Measurements from ENCODE around the gene ATP5MC3.
A peak's percentile ranks its signal among the peaks of the same experiment; 100 is the strongest.

ATP5MC3 gene

DNA sequence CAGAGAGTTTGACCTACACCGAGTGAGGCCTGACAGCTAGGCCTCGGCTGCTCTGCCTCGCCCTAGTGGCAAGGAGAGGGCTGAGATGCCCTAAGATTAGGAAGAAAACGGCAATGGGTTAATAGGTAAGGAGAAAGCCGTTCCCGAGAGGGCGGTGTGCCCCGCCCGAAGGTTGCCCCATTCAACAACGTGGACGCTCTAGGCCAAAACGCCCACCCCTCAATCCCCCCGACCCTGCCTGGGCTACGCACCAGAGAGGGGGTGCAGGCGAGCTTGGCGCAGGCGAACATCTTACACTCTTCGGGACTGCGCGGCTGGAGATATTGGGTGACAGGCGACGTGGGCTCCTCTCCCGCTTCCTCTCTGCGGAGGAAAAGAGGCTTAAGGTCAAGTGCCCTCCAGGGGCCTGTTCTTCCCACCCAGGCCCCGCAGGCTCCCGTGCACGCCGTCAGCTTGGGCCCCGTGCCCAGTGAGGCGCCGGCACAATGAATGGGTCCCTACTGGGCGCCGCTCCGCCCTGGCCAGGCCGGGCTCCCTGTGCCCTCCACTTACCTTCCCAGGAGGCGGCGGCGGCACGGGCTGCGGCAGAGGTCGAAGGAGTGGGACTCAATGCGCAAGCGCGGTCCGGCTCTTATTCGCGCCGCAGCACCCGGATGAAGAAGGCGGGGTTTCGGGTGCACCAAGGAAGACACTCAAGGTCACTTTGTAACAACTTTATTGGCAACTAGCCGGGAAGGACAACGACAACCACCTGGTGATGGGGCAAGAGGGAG lies at the start of gene ATP5MC3:
Gene ATP5MC3 (minus strand): TSS at position 607 of the 773 bp plus-strand sequence. CDS start 317 bp downstream, at position 290.
- TF ChIP-seq CEBPB (IDR thresholded peaks at IDR 0.05) (no peak), TAF1 (IDR thresholded peaks at IDR 0.05; ENCODE audit: low read depth) (peak; percentile 70), CREB1 (IDR thresholded peaks at IDR 0.05; ENCODE audit: low read depth) (no peak), ZBTB7A (IDR thresholded peaks at IDR 0.05; ENCODE audit: low read depth) (0 out of 2 replicates have a peak, but pooled peaks have one; percentile 38), FOXM1 (IDR thresholded peaks at IDR 0.05; ENCODE audit: borderline replicate concordance, low read depth) (no peak), YY1 (IDR thresholded peaks at IDR 0.05; ENCODE audit: low read depth) (peak; percentile 32; the same call in 1 of the 2 replicates), TCF12 (IDR thresholded peaks at IDR 0.05; ENCODE audit: low read depth) (0 out of 2 replicates have a peak, but pooled peaks have one; percentile 25)
- TF ChIP-seq, protein P1, sequence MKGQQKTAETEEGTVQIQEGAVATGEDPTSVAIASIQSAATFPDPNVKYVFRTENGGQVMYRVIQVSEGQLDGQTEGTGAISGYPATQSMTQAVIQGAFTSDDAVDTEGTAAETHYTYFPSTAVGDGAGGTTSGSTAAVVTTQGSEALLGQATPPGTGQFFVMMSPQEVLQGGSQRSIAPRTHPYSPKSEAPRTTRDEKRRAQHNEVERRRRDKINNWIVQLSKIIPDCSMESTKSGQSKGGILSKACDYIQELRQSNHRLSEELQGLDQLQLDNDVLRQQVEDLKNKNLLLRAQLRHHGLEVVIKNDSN (IDR thresholded peaks at IDR 0.05) = no peak
- TF ChIP-seq, protein P2, sequence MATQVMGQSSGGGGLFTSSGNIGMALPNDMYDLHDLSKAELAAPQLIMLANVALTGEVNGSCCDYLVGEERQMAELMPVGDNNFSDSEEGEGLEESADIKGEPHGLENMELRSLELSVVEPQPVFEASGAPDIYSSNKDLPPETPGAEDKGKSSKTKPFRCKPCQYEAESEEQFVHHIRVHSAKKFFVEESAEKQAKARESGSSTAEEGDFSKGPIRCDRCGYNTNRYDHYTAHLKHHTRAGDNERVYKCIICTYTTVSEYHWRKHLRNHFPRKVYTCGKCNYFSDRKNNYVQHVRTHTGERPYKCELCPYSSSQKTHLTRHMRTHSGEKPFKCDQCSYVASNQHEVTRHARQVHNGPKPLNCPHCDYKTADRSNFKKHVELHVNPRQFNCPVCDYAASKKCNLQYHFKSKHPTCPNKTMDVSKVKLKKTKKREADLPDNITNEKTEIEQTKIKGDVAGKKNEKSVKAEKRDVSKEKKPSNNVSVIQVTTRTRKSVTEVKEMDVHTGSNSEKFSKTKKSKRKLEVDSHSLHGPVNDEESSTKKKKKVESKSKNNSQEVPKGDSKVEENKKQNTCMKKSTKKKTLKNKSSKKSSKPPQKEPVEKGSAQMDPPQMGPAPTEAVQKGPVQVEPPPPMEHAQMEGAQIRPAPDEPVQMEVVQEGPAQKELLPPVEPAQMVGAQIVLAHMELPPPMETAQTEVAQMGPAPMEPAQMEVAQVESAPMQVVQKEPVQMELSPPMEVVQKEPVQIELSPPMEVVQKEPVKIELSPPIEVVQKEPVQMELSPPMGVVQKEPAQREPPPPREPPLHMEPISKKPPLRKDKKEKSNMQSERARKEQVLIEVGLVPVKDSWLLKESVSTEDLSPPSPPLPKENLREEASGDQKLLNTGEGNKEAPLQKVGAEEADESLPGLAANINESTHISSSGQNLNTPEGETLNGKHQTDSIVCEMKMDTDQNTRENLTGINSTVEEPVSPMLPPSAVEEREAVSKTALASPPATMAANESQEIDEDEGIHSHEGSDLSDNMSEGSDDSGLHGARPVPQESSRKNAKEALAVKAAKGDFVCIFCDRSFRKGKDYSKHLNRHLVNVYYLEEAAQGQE (IDR thresholded peaks at IDR 0.05; ENCODE audit: low read depth) = no peak

DNA sequence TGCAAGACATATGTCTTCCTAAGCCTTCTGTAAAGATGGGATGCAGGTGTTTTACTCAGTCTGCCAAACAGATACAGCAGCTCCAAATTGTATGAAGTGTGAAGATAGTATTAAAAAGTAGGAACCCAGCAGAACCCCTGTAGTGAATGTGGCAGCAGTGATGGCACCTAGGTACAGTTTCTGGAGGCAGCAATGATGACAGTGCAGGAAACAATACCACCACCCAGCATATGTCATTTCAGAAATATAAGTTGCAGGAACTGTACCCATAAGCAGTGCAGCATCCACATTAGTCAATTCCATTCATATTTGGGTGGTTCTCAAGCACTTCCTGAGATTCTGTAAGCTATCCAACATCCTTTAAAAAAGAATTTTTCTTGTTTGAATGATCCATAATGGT lies 46.7 kb upstream of the ATP5MC3 start:
- TF ChIP-seq CEBPB (IDR thresholded peaks at IDR 0.05) (no peak), NFIC (IDR thresholded peaks at IDR 0.05) (no peak)

DNA sequence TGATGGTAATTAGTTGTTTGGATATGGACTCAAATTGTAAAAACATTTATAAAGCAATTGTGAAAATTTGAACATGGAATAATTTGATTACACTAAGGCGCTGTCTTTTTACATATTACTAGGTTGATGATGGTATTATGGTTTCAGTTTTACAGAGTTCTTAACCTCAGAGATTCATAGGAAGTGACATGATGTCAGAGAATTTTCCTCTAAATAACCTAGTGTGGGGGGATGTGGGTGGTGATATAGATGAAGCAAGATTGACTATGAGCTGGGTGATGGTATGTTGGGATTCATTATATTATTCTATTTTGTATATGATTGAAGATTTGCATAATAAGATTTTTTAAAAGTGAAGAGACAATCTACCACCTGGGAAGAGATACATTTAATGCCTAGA lies 45.9 kb upstream of the ATP5MC3 start:
- TF ChIP-seq, protein P2 (IDR thresholded peaks at IDR 0.05; ENCODE audit: low read depth) = no peak
- TF ChIP-seq RAD21 (IDR thresholded peaks at IDR 0.05; ENCODE audit: low read depth) (no peak), YY1 (IDR thresholded peaks at IDR 0.05; ENCODE audit: low read depth) (no peak), TAF1 (IDR thresholded peaks at IDR 0.05; ENCODE audit: low read depth) (no peak), NFIC (IDR thresholded peaks at IDR 0.05) (no peak), TCF12 (IDR thresholded peaks at IDR 0.05; ENCODE audit: low read depth) (no peak), EGR1 (IDR thresholded peaks at IDR 0.05) (no peak), TEAD4 (IDR thresholded peaks at IDR 0.05) (no peak), CREB1 (IDR thresholded peaks at IDR 0.05; ENCODE audit: low read depth) (no peak), EP300 (IDR thresholded peaks at IDR 0.05; ENCODE audit: borderline replicate concordance) (no peak), FOXM1 (IDR thresholded peaks at IDR 0.05; ENCODE audit: borderline replicate concordance, low read depth) (no peak), ZBTB7A (IDR thresholded peaks at IDR 0.05; ENCODE audit: low read depth) (no peak), CEBPB (IDR thresholded peaks at IDR 0.05) (no peak)
- TF ChIP-seq, protein P3, sequence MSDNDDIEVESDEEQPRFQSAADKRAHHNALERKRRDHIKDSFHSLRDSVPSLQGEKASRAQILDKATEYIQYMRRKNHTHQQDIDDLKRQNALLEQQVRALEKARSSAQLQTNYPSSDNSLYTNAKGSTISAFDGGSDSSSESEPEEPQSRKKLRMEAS (IDR thresholded peaks at IDR 0.05) = no peak
- TF ChIP-seq, protein P1 (IDR thresholded peaks at IDR 0.05) = no peak

DNA sequence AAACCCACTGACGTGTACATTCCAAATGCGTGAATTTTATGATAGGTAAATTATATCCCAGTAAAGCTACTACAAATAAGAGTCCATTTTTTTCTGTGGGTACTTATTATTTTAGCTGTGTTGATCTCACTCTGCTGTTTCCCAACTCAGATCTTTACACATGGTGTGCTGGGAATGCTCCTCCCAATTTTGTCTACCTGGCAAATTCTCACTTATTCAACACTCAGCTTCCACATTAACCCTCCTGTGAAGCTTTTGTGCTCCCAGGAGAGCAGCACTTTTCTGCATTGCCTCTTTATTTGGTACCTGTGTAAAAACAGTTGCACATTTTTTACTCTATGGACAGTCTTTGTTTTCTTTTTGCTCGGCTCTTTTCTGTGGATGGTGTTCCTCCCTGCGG lies 38.6 kb upstream of the ATP5MC3 start:
- no peak for TF ChIP-seq TAF1 (IDR thresholded peaks at IDR 0.05; ENCODE audit: low read depth)
- TF ChIP-seq YY1 (IDR thresholded peaks at IDR 0.05; ENCODE audit: low read depth) = no peak
- no peak for TF ChIP-seq EGR1 (IDR thresholded peaks at IDR 0.05)
- TF ChIP-seq NFIC (IDR thresholded peaks at IDR 0.05) = no peak
- TF ChIP-seq ZBTB7A (IDR thresholded peaks at IDR 0.05; ENCODE audit: low read depth) = no peak
- no peak for TF ChIP-seq TCF12 (IDR thresholded peaks at IDR 0.05; ENCODE audit: low read depth)
- TF ChIP-seq TEAD4 (IDR thresholded peaks at IDR 0.05) = no peak
- TF ChIP-seq EP300 (IDR thresholded peaks at IDR 0.05; ENCODE audit: borderline replicate concordance) = no peak

DNA sequence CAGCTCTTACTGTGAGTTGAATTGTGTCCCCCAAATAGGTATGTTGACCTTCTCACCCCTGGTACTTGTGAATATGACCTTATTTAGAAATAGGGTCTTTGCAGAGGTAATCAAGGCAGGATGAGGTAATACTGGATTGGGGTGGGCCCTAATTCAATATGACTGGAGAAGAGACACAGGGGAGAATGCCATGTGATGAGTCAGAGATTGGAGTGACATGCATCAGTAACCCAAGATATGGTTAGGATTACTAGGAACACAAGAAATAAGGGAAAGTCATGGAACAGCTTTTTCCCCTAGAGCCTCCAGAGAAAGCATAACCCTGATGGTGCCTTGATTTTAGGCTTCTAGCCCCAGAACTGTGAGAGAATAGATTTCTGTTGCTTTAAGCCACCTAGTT lies 37.0 kb upstream of the ATP5MC3 start:
- TF ChIP-seq EP300 (IDR thresholded peaks at IDR 0.05; ENCODE audit: borderline replicate concordance) (no peak), EGR1 (IDR thresholded peaks at IDR 0.05) (no peak), FOXM1 (IDR thresholded peaks at IDR 0.05; ENCODE audit: borderline replicate concordance, low read depth) (no peak), CREB1 (IDR thresholded peaks at IDR 0.05; ENCODE audit: low read depth) (no peak), TAF1 (IDR thresholded peaks at IDR 0.05; ENCODE audit: low read depth) (no peak), ZBTB7A (IDR thresholded peaks at IDR 0.05; ENCODE audit: low read depth) (no peak), YY1 (IDR thresholded peaks at IDR 0.05; ENCODE audit: low read depth) (no peak), TCF12 (IDR thresholded peaks at IDR 0.05; ENCODE audit: low read depth) (no peak), RAD21 (IDR thresholded peaks at IDR 0.05; ENCODE audit: low read depth) (no peak), CEBPB (IDR thresholded peaks at IDR 0.05) (no peak), NFIC (IDR thresholded peaks at IDR 0.05) (no peak), TEAD4 (IDR thresholded peaks at IDR 0.05) (no peak)
- TF ChIP-seq, protein P2 (IDR thresholded peaks at IDR 0.05; ENCODE audit: low read depth) = no peak
- TF ChIP-seq, protein P1 (IDR thresholded peaks at IDR 0.05) = no peak
- TF ChIP-seq, protein P3 (IDR thresholded peaks at IDR 0.05) = no peak
